ENCODE data around the gene GDF9.

GDF9 gene

GRCh38 chr5:132877466-132877865 is 11.2 kb upstream of the GDF9 start:
- CTCF ChIA-PET: interaction anchor here (0.7 kb wide), 1 partner anchor 9 kb away, joined by 4 read pairs; no protein-coding TSS in a partner anchor

GRCh38 chr5:132876020-132876759 is 9.9 kb upstream of the GDF9 start:
- TF ChIP-seq ZNF384 (IDR thresholded peaks at IDR 0.05) (no peak), LEF1 (IDR thresholded peaks at IDR 0.05; ENCODE audit: borderline replicate concordance) (no peak), FOXK2 (IDR thresholded peaks at IDR 0.05) (no peak), HDGF (IDR thresholded peaks at IDR 0.05; ENCODE audit: borderline replicate concordance) (no peak), FOXM1 (IDR thresholded peaks at IDR 0.05; ENCODE audit: borderline replicate concordance) (no peak), ARNT (IDR thresholded peaks at IDR 0.05) (no peak), CTBP1 (IDR thresholded peaks at IDR 0.05; ENCODE audit: borderline replicate concordance) (no peak), FOXA1 (IDR thresholded peaks at IDR 0.05) (no peak), BHLHE40 (IDR thresholded peaks at IDR 0.05; ENCODE audit: borderline replicate concordance) (no peak), ELF4 (IDR thresholded peaks at IDR 0.05) (no peak), L3MBTL2 (conservative IDR thresholded peaks at IDR 0.05) (no peak), TARDBP (IDR thresholded peaks at IDR 0.05) (no peak), PKNOX1 (IDR thresholded peaks at IDR 0.05) (no peak), SUZ12 (IDR thresholded peaks at IDR 0.05) (no peak), NFRKB (IDR thresholded peaks at IDR 0.05) (no peak), SP1 (IDR thresholded peaks at IDR 0.05) (no peak)
- ChIA-PET POLR2A (interaction anchor here (4.0 kb wide), 1 partner anchor 9 kb away, joined by 20 read pairs; the partner anchor contains the start of genes GDF9 and UQCRQ), CTCF (interaction anchor here (0.6 kb wide), 1 partner anchor 296 kb away, joined by 3 read pairs; no protein-coding TSS in a partner anchor)
- DNase-seq (ENCODE audit: extremely low spot score): no peak

More at GRCh38 chr5:132877466-132877865, 11.2 kb upstream of the GDF9 start:
- POLR2A ChIA-PET: interaction anchor here (4.0 kb wide), 1 partner anchor 10 kb away, joined by 20 read pairs; the partner anchor contains the start of genes GDF9 and UQCRQ
- no peak for DNase-seq (ENCODE audit: extremely low spot score)
- no peak for TF ChIP-seq SP1 (IDR thresholded peaks at IDR 0.05)
- no peak for TF ChIP-seq NFRKB (IDR thresholded peaks at IDR 0.05)
- no peak for TF ChIP-seq LEF1 (IDR thresholded peaks at IDR 0.05; ENCODE audit: borderline replicate concordance)
- TF ChIP-seq FOXA1 (IDR thresholded peaks at IDR 0.05): no peak
- no peak for TF ChIP-seq L3MBTL2 (conservative IDR thresholded peaks at IDR 0.05)
- no peak for TF ChIP-seq BHLHE40 (IDR thresholded peaks at IDR 0.05; ENCODE audit: borderline replicate concordance)
- no peak for TF ChIP-seq FOXM1 (IDR thresholded peaks at IDR 0.05; ENCODE audit: borderline replicate concordance)
- no peak for TF ChIP-seq FOXK2 (IDR thresholded peaks at IDR 0.05)
- TF ChIP-seq ELF4 (IDR thresholded peaks at IDR 0.05): no peak
- no peak for TF ChIP-seq ARNT (IDR thresholded peaks at IDR 0.05)

GRCh38 chr5:132873930-132874271 is 7.6 kb upstream of the GDF9 start:
- TF ChIP-seq ELF4 (IDR thresholded peaks at IDR 0.05): no peak
- no peak for TF ChIP-seq LEF1 (IDR thresholded peaks at IDR 0.05; ENCODE audit: borderline replicate concordance)
- no peak for TF ChIP-seq FOXA1 (IDR thresholded peaks at IDR 0.05)
- no peak for TF ChIP-seq FOXK2 (IDR thresholded peaks at IDR 0.05)
- TF ChIP-seq ARNT (IDR thresholded peaks at IDR 0.05): no peak
- no peak for TF ChIP-seq PKNOX1 (IDR thresholded peaks at IDR 0.05)
- TF ChIP-seq HDGF (IDR thresholded peaks at IDR 0.05; ENCODE audit: borderline replicate concordance): no peak
- TF ChIP-seq NFRKB (IDR thresholded peaks at IDR 0.05): no peak
- TF ChIP-seq BHLHE40 (IDR thresholded peaks at IDR 0.05; ENCODE audit: borderline replicate concordance): no peak
- TF ChIP-seq CTBP1 (IDR thresholded peaks at IDR 0.05; ENCODE audit: borderline replicate concordance): no peak
- no peak for TF ChIP-seq ZNF384 (IDR thresholded peaks at IDR 0.05)
- ChIA-PET CTCF (interaction anchor here (0.6 to 1.5 kb wide), 2 partner anchors 9 to 127 kb away, joined by 4 read pairs; no protein-coding TSS in a partner anchor), POLR2A (no interaction called here)
- no peak for DNase-seq (ENCODE audit: extremely low spot score)

GRCh38 chr5:132873119-132873929 is 7.1 kb upstream of the GDF9 start, which contains the start of gene LEAP2:
Gene LEAP2 (plus strand): TSS chr5:132873668. CDS start chr5:132873695, 27 bp downstream.
- DNase-seq (ENCODE audit: extremely low spot score): no peak
- no peak for TF ChIP-seq CTBP1 (IDR thresholded peaks at IDR 0.05; ENCODE audit: borderline replicate concordance)
- TF ChIP-seq ARNT (IDR thresholded peaks at IDR 0.05): no peak
- ChIA-PET CTCF (interaction anchor here (1.5 kb wide), 1 partner anchor 10 kb away, joined by 4 read pairs; no protein-coding TSS in a partner anchor), POLR2A (interaction anchor here (1.6 kb wide), 1 partner anchor 43 kb away, joined by 4 read pairs; the partner anchor contains the start of gene SHROOM1)

GRCh38 chr5:132872788-132873118 is 6.5 kb upstream of the GDF9 start:
- DNase-seq (ENCODE audit: extremely low spot score): no peak
- POLR2A ChIA-PET: interaction anchor here (1.6 kb wide), 1 partner anchor 42 kb away, joined by 4 read pairs; the partner anchor contains the start of gene SHROOM1
- TF ChIP-seq FOXM1 (IDR thresholded peaks at IDR 0.05; ENCODE audit: borderline replicate concordance) (no peak), FOXK2 (IDR thresholded peaks at IDR 0.05) (no peak), SP1 (IDR thresholded peaks at IDR 0.05) (no peak)
- CTCF ChIA-PET: no interaction called here

GRCh38 chr5:132871459-132872284 is 5.4 kb upstream of the GDF9 start:
- DNase-seq (ENCODE audit: extremely low spot score): no peak
- ChIA-PET POLR2A (interaction anchor here (0.8 to 1.6 kb wide), 4 partner anchors 12 to 134 kb away, joined by 3 to 4 read pairs (median 4); partner anchors contain the start of genes KIF3A and SHROOM1), CTCF (interaction anchor here (1.0 kb wide), 1 partner anchor 11 kb away, joined by 5 read pairs; no protein-coding TSS in a partner anchor)

More at GRCh38 chr5:132871459-132872284, 5.4 kb upstream of the GDF9 start:
- TF ChIP-seq PKNOX1 (IDR thresholded peaks at IDR 0.05) (no peak), ELF4 (IDR thresholded peaks at IDR 0.05) (no peak)
